ENCODE results near the gene ARHGEF17. TPM values are rescaled to one million over a fixed set of nuclear protein-coding genes. Genes with fewer than 3 reads are reported as not detected.

The ARHGEF17 gene
- total RNA-seq, 1 donor: 0.31 TPM

- no peak overlapping the region for H3K4me3 ChIP-seq (ENCODE audit: low read length)
- H3K27me3 ChIP-seq (ENCODE audit: insufficient read depth, low read length): no peaks in the 10 kb centered on the region
- H3K9me3 ChIP-seq (ENCODE audit: low read depth, low read length): no peaks in the 10 kb centered on the region
- peaks cover 6% of the 10 kb centered on the region for H3K4me1 ChIP-seq (ENCODE audit: insufficient read depth, low read length)
Measured at GRCh38 chr11:73294604-73295003, 13.5 kb upstream of the ARHGEF17 start.

- H3K9me3 ChIP-seq (ENCODE audit: low read depth, low read length): no peaks in the 10 kb centered on the region
- peaks cover 9% of the 10 kb centered on the region for H3K4me1 ChIP-seq (ENCODE audit: insufficient read depth, low read length)
- H3K4me3 ChIP-seq (ENCODE audit: low read length): no peak overlapping the region
- H3K27me3 ChIP-seq (ENCODE audit: insufficient read depth, low read length): no peaks in the 10 kb centered on the region
Measured at GRCh38 chr11:73295241-73295995, 12.7 kb upstream of the ARHGEF17 start.

GRCh38 chr11:73295996-73296318, 12.1 kb upstream of the ARHGEF17 start:
- Histone ChIP-seq H3K4me1 (ENCODE audit: insufficient read depth, low read length) (peaks cover 14% of the 10 kb centered on the region), H3K9me3 (ENCODE audit: low read depth, low read length) (no peaks in the 10 kb centered on the region), H3K4me3 (ENCODE audit: low read length) (no peak overlapping the region), H3K27me3 (ENCODE audit: insufficient read depth, low read length) (no peaks in the 10 kb centered on the region)

- H3K4me3 ChIP-seq (ENCODE audit: low read length): no peak overlapping the region
- H3K27me3 ChIP-seq (ENCODE audit: insufficient read depth, low read length): no peaks in the 10 kb centered on the region
- H3K4me1 ChIP-seq (ENCODE audit: insufficient read depth, low read length): peaks cover 14% of the 10 kb centered on the region
- H3K9me3 ChIP-seq (ENCODE audit: low read depth, low read length): no peaks in the 10 kb centered on the region
Measured at GRCh38 chr11:73296501-73297230, 11.4 kb upstream of the ARHGEF17 start.

- H3K4me1 ChIP-seq (ENCODE audit: insufficient read depth, low read length): peaks cover 14% of the 10 kb centered on the region
- no peaks in the 10 kb centered on the region for H3K27me3 ChIP-seq (ENCODE audit: insufficient read depth, low read length)
- H3K4me3 ChIP-seq (ENCODE audit: low read length): no peak overlapping the region
- H3K9me3 ChIP-seq (ENCODE audit: low read depth, low read length): no peaks in the 10 kb centered on the region
Measured at GRCh38 chr11:73297231-73297590, 10.9 kb upstream of the ARHGEF17 start.

- no peak overlapping the region for H3K4me3 ChIP-seq (ENCODE audit: low read length)
- no peaks in the 10 kb centered on the region for H3K9me3 ChIP-seq (ENCODE audit: low read depth, low read length)
- no peaks in the 10 kb centered on the region for H3K27me3 ChIP-seq (ENCODE audit: insufficient read depth, low read length)
- H3K4me1 ChIP-seq (ENCODE audit: insufficient read depth, low read length): peaks cover 14% of the 10 kb centered on the region
Measured at GRCh38 chr11:73297702-73298101, 10.4 kb upstream of the ARHGEF17 start.

- H3K9me3 ChIP-seq (ENCODE audit: low read depth, low read length): no peaks in the 10 kb centered on the region
- H3K4me1 ChIP-seq (ENCODE audit: insufficient read depth, low read length): peaks cover 14% of the 10 kb centered on the region
- H3K27me3 ChIP-seq (ENCODE audit: insufficient read depth, low read length): no peaks in the 10 kb centered on the region
- no peak overlapping the region for H3K4me3 ChIP-seq (ENCODE audit: low read length)
Measured at GRCh38 chr11:73298233-73298632, 9.8 kb upstream of the ARHGEF17 start.

- H3K9me3 ChIP-seq (ENCODE audit: low read depth, low read length): no peaks in the 10 kb centered on the region
- H3K4me1 ChIP-seq (ENCODE audit: insufficient read depth, low read length): peaks cover 14% of the 10 kb centered on the region
- no peaks in the 10 kb centered on the region for H3K27me3 ChIP-seq (ENCODE audit: insufficient read depth, low read length)
- H3K4me3 ChIP-seq (ENCODE audit: low read length): no peak overlapping the region
Measured at GRCh38 chr11:73299751-73300150, 8.3 kb upstream of the ARHGEF17 start.

- Histone ChIP-seq H3K4me3 (ENCODE audit: low read length) (no peak overlapping the region), H3K27me3 (ENCODE audit: insufficient read depth, low read length) (peaks cover 3% of the 10 kb centered on the region), H3K4me1 (ENCODE audit: insufficient read depth, low read length) (peaks cover 32% of the 10 kb centered on the region)
Measured at GRCh38 chr11:73306069-73306841, 1.8 kb upstream of the ARHGEF17 start.

GRCh38 chr11:73306977-73307322, 1.1 kb upstream of the ARHGEF17 start:
- Histone ChIP-seq H3K9me3 (ENCODE audit: low read depth, low read length) (no peaks in the 10 kb centered on the region), H3K4me1 (ENCODE audit: insufficient read depth, low read length) (peaks cover 32% of the 10 kb centered on the region), H3K27me3 (ENCODE audit: insufficient read depth, low read length) (peaks cover 3% of the 10 kb centered on the region), H3K4me3 (ENCODE audit: low read length) (peak overlapping the region; percentile 51)

More at GRCh38 chr11:73306069-73306841, 1.8 kb upstream of the ARHGEF17 start:
- no peaks in the 10 kb centered on the region for H3K9me3 ChIP-seq (ENCODE audit: low read depth, low read length)

- H3K4me3 ChIP-seq (ENCODE audit: low read length): peak overlapping the region; percentile 51
- peaks cover 32% of the 10 kb centered on the region for H3K4me1 ChIP-seq (ENCODE audit: insufficient read depth, low read length)
- H3K9me3 ChIP-seq (ENCODE audit: low read depth, low read length): no peaks in the 10 kb centered on the region
- peaks cover 3% of the 10 kb centered on the region for H3K27me3 ChIP-seq (ENCODE audit: insufficient read depth, low read length)
Measured at GRCh38 chr11:73307323-73308002, 613 bp upstream of the ARHGEF17 start.

GRCh38 chr11:73308961-73309919, 1.2 kb downstream of the ARHGEF17 start:
- H3K4me3 ChIP-seq (ENCODE audit: low read length): peak overlapping the region; percentile 51
- no peaks in the 10 kb centered on the region for H3K9me3 ChIP-seq (ENCODE audit: low read depth, low read length)
- H3K27me3 ChIP-seq (ENCODE audit: insufficient read depth, low read length): peaks cover 3% of the 10 kb centered on the region
- peaks cover 42% of the 10 kb centered on the region for H3K4me1 ChIP-seq (ENCODE audit: insufficient read depth, low read length)

GRCh38 chr11:73310076-73310475, 2.0 kb downstream of the ARHGEF17 start:
- Histone ChIP-seq H3K4me3 (ENCODE audit: low read length) (no peak overlapping the region), H3K9me3 (ENCODE audit: low read depth, low read length) (no peaks in the 10 kb centered on the region), H3K27me3 (ENCODE audit: insufficient read depth, low read length) (peaks cover 3% of the 10 kb centered on the region), H3K4me1 (ENCODE audit: insufficient read depth, low read length) (peaks cover 46% of the 10 kb centered on the region)

Measured in mononuclear cell (primary cell).